Activated CD8-positive, alpha-beta memory T cell treated with anti-CD3 and anti-CD28 coated beads, Interleukin-2, amount 50 U/mL, for 1 hour (primary cell): Measurements from ENCODE around the gene SLC6A3.
"Not testable (repeated sequence)": the region's sequence is repeated elsewhere in the genome, so short reads cannot be mapped to it uniquely, and the experiment has no call there.

Experiments used
- DNase-seq: peaks from one replicate; pipeline ENCODE4 v3.0.0-alpha.2; 2020; ENCODE audit errors: extremely low read depth

Gene SLC6A3

GRCh38 chr5:1370006-1370405, 75.2 kb downstream of the SLC6A3 start:
- DNase-seq: no peak

- no peak for DNase-seq
Measured at GRCh38 chr5:1368756-1369155, 76.5 kb downstream of the SLC6A3 start.

- no peak for DNase-seq
Measured at GRCh38 chr5:1368236-1368635, 77.0 kb downstream of the SLC6A3 start.

GRCh38 chr5:1367149-1367548, 78.1 kb downstream of the SLC6A3 start:
- no peak for DNase-seq

- no peak for DNase-seq
Measured at GRCh38 chr5:1366514-1366913, 78.7 kb downstream of the SLC6A3 start.

GRCh38 chr5:1364211-1364610, 81.0 kb downstream of the SLC6A3 start:
- no peak for DNase-seq

- no peak for DNase-seq
Measured at GRCh38 chr5:1363581-1363980, 81.7 kb downstream of the SLC6A3 start.

GRCh38 chr5:1363160-1363559, 82.1 kb downstream of the SLC6A3 start:
- DNase-seq: no peak

GRCh38 chr5:1362242-1363015, 82.8 kb downstream of the SLC6A3 start:
- no peak for DNase-seq

- DNase-seq: no peak
Measured at GRCh38 chr5:1360861-1361260, 84.4 kb downstream of the SLC6A3 start.

- not testable (repeated sequence) for DNase-seq
Measured at GRCh38 chr5:1360367-1360766, 84.9 kb downstream of the SLC6A3 start.

- no peak for DNase-seq
Measured at GRCh38 chr5:1359713-1360112, 85.5 kb downstream of the SLC6A3 start.

GRCh38 chr5:1359031-1359645, 86.1 kb downstream of the SLC6A3 start:
- no peak for DNase-seq

- DNase-seq: no peak
Measured at GRCh38 chr5:1358726-1359025, 86.6 kb downstream of the SLC6A3 start.

GRCh38 chr5:1357946-1358725, 87.1 kb downstream of the SLC6A3 start:
- DNase-seq: no peak

GRCh38 chr5:1356873-1357787, 88.1 kb downstream of the SLC6A3 start:
- no peak for DNase-seq

- no peak for DNase-seq
Measured at GRCh38 chr5:1354576-1354975, 90.7 kb downstream of the SLC6A3 start.

- no peak for DNase-seq
Measured at GRCh38 chr5:1352231-1353219, 92.7 kb downstream of the SLC6A3 start.

- DNase-seq: no peak
Measured at GRCh38 chr5:1351156-1351555, 94.1 kb downstream of the SLC6A3 start.

- no peak for DNase-seq
Measured at GRCh38 chr5:1349246-1349645, 96.0 kb downstream of the SLC6A3 start.

- DNase-seq: no peak
Measured at GRCh38 chr5:1348986-1349245, 96.3 kb downstream of the SLC6A3 start.
